Mesenchymal stem cell (in vitro differentiated cells and primary cell): ENCODE data around the gene UPK1A.

Source experiments
- DNase-seq: peaks from one replicate; pipeline ENCODE4 v3.0.0-alpha.2; 2013
- H2AFZ ChIP-seq: one replicate; pipeline ENCODE4 v1.6.1; 2013; ENCODE audit warnings: low read depth, mild to moderate bottlenecking, control low read depth, inconsistent platforms, low read length, moderate library complexity
- H2AK5ac ChIP-seq: 2 replicates; pipeline ENCODE4 v1.6.1; 2013; ENCODE audit warnings: low read length, moderate library complexity, mild to moderate bottlenecking, inconsistent platforms; ENCODE audit not compliant: severe bottlenecking
- H2BK120ac ChIP-seq: one replicate; pipeline ENCODE4 v1.6.1; 2013; ENCODE audit warnings: low read depth, mild to moderate bottlenecking, inconsistent platforms, low read length, moderate library complexity
- H2BK12ac ChIP-seq, 2 experiments: one replicate each; pipeline ENCODE4 v1.6.1; 2013; ENCODE audit warnings: inconsistent platforms in 2 of 2, low read length in 2 of 2, mild to moderate bottlenecking in 2 of 2, moderate library complexity in 2 of 2, control low read depth in 1 of 2
- H2BK15ac ChIP-seq: one replicate; pipeline ENCODE4 v1.6.1; 2013; ENCODE audit warnings: mild to moderate bottlenecking, low read depth, inconsistent platforms; ENCODE audit not compliant: poor library complexity, severe bottlenecking
- H2BK5ac ChIP-seq: 2 replicates; pipeline ENCODE4 v1.6.1; 2013; ENCODE audit warnings: low read depth, mild to moderate bottlenecking, low read length, control low read depth, inconsistent platforms; ENCODE audit not compliant: poor library complexity, severe bottlenecking
- H3K14ac ChIP-seq, 2 experiments: one replicate each; pipeline ENCODE4 v1.6.1; 2013; ENCODE audit warnings: inconsistent platforms in 2 of 2, low read length in 2 of 2, control low read depth in 1 of 2, mild to moderate bottlenecking in 1 of 2, moderate library complexity in 1 of 2
- H3K18ac ChIP-seq, 2 experiments: one replicate each; pipeline ENCODE4 v1.6.1; 2013; ENCODE audit warnings: inconsistent platforms in 2 of 2, low read length in 2 of 2, control low read depth in 1 of 2, low read depth in 1 of 2, mild to moderate bottlenecking in 1 of 2
- H3K23ac ChIP-seq, 2 experiments: one replicate each; pipeline ENCODE4 v1.6.1; 2013; ENCODE audit warnings: inconsistent platforms in 2 of 2, low read length in 2 of 2, mild to moderate bottlenecking in 2 of 2, moderate library complexity in 2 of 2, control low read depth in 1 of 2
- H3K27ac ChIP-seq: 2 replicates; pipeline ENCODE4 v1.5.1; 2013; ENCODE audit warnings: mild to moderate bottlenecking, moderate library complexity, low read length, control low read depth, inconsistent platforms; ENCODE audit not compliant: poor library complexity, severe bottlenecking
- H3K27me3 ChIP-seq, 2 experiments: 2 replicates each; pipeline versions ENCODE4 v1.6.1 to v1.7.0; 2013; ENCODE audit warnings: low read length in 2 of 2, mild to moderate bottlenecking in 2 of 2, moderate library complexity in 2 of 2, control low read depth in 1 of 2, inconsistent platforms in 1 of 2; ENCODE audit not compliant: control insufficient read depth in 1 of 2, insufficient read depth in 1 of 2
- H3K36me3 ChIP-seq, 2 experiments: 2 replicates each; pipeline versions ENCODE4 v1.6.1 to v1.7.0; 2013; ENCODE audit warnings: low read length in 2 of 2, control low read depth in 1 of 2, inconsistent platforms in 1 of 2, low read depth in 1 of 2, mild to moderate bottlenecking in 1 of 2; ENCODE audit not compliant: insufficient read depth in 2 of 2, control insufficient read depth in 1 of 2
- H3K4ac ChIP-seq, 2 experiments: one replicate each; pipeline ENCODE4 v1.6.1; 2013; ENCODE audit warnings: inconsistent platforms in 2 of 2, low read length in 2 of 2, mild to moderate bottlenecking in 2 of 2, moderate library complexity in 2 of 2, control low read depth in 1 of 2, low read depth in 1 of 2
- H3K4me1 ChIP-seq: 2 replicates; pipeline ENCODE4 v1.6.1; 2013; ENCODE audit warnings: low read depth, low read length, control low read depth; ENCODE audit not compliant: control insufficient read depth, insufficient read depth
- H3K4me2 ChIP-seq: 2 replicates; pipeline ENCODE4 v1.6.1; 2013; ENCODE audit warnings: low read length, mild to moderate bottlenecking, inconsistent platforms; ENCODE audit not compliant: poor library complexity, severe bottlenecking
- H3K4me3 ChIP-seq, 2 experiments: 2 replicates each; pipeline versions ENCODE4 v1.5.1 to v1.7.0; 2013; ENCODE audit warnings: low read length in 2 of 2, mild to moderate bottlenecking in 2 of 2, control low read depth in 1 of 2, low read depth in 1 of 2; ENCODE audit not compliant: insufficient read depth in 1 of 2
- H3K79me1 ChIP-seq: replicated peaks from 2 replicates; pipeline ENCODE4 v1.6.1; 2013; ENCODE audit warnings: mild to moderate bottlenecking, control low read depth, low read length, inconsistent platforms; ENCODE audit not compliant: poor library complexity, severe bottlenecking
- H3K9ac ChIP-seq: 2 replicates; pipeline ENCODE4 v1.7.0; 2013; ENCODE audit warnings: mild to moderate bottlenecking, low read length, moderate library complexity
- H3K9me3 ChIP-seq: 2 replicates; pipeline ENCODE4 v1.7.0; 2013; ENCODE audit warnings: mild to moderate bottlenecking, low read length; ENCODE audit not compliant: control insufficient read depth
- H4K8ac ChIP-seq: one replicate; pipeline ENCODE4 v1.6.1; 2013; ENCODE audit warnings: inconsistent platforms, mild to moderate bottlenecking, low read length, moderate library complexity
- H4K91ac ChIP-seq: one replicate; pipeline ENCODE4 v1.6.1; 2013; ENCODE audit warnings: mild to moderate bottlenecking, low read length, inconsistent platforms
- WGBS: methylation state at CpG from one replicate; pipeline ENCODE4 v1.1.7; 2013; ENCODE audit warnings: mixed read lengths; 5-methylcytosine and 5-hydroxymethylcytosine counted together

The UPK1A gene

DNA sequence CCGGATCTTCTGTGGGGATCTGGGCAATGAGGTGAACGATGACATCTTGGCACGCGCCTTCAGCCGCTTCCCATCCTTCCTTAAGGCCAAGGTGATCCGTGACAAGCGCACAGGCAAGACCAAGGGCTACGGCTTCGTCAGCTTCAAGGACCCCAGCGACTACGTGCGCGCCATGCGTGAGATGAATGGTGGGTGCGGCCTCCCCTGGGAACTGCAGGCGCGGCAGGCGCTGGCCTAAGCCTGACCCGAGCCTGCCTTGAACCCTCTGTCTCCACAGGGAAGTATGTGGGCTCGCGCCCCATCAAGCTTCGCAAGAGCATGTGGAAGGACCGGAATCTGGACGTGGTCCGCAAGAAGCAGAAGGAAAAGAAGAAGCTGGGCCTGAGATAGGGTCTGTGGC lies 29.2 kb upstream of the UPK1A start:
- 97% methylated on average over 22 of the region's 25 CpGs for WGBS
- Histone ChIP-seq H3K4me1 (peaks cover 10% of the 10 kb centered on the region), H4K91ac (no peak overlapping the region)

DNA sequence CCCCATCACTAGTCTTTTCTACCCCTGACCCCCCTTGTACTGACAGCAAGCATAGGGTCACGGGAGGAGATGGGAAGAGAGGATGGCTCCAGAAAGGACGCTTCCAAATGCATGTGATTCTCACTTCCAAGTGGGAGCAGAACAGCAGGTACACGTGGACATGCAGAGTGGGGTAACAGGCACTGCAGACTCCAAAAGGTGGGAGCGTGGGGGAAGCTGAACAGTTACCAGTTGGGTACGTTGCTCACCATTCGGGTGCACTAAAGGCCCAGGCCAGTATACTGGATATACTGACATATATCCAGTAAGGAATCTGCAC lies 27.0 kb upstream of the UPK1A start:
- H3K18ac ChIP-seq = no peak overlapping the region
- H3K27me3 ChIP-seq = no peaks in the 10 kb centered on the region
- H3K23ac ChIP-seq = no peak overlapping the region
- H2AFZ ChIP-seq = no peak overlapping the region
- peak overlapping the region in 1 of 2 experiments; percentile 7 for H2BK12ac ChIP-seq
- H2BK120ac ChIP-seq = no peak overlapping the region
- no peak overlapping the region for H3K9ac ChIP-seq
- H3K79me1 ChIP-seq = peaks cover 4% of the 10 kb centered on the region
- H3K4me3 ChIP-seq = no peak overlapping the region
- no peak for DNase-seq
- no peak overlapping the region for H3K4me2 ChIP-seq
- peak overlapping the region; percentile 43 for H4K8ac ChIP-seq
- no peaks in the 10 kb centered on the region for H3K9me3 ChIP-seq
- H3K4me1 ChIP-seq = peaks cover 18% of the 10 kb centered on the region
- no peak overlapping the region for H2BK15ac ChIP-seq
- H4K91ac ChIP-seq = peak overlapping the region; percentile 43
- H3K4ac ChIP-seq = no peak overlapping the region
- no peak overlapping the region for H3K14ac ChIP-seq
- H2AK5ac ChIP-seq = no peak overlapping the region
- no peak overlapping the region for H2BK5ac ChIP-seq
- H3K27ac ChIP-seq = no peak overlapping the region
- H3K36me3 ChIP-seq = peaks cover 36 to 37% of the 10 kb centered on the region in 2 experiments
- WGBS = 79% methylated on average over 6 of the region's 6 CpGs

More for the DNA sequence above, 29.2 kb upstream of the UPK1A start:
- H2BK5ac ChIP-seq = no peak overlapping the region
- peaks cover 24% of the 10 kb centered on the region for H3K79me1 ChIP-seq
- H3K4ac ChIP-seq = no peak overlapping the region
- no peak overlapping the region for H3K4me3 ChIP-seq
- no peak overlapping the region for H3K4me2 ChIP-seq
- no peak overlapping the region for H3K23ac ChIP-seq
- H4K8ac ChIP-seq = no peak overlapping the region
- DNase-seq = no peak
- no peaks in the 10 kb centered on the region for H3K27me3 ChIP-seq
- no peak overlapping the region for H2AK5ac ChIP-seq
- no peak overlapping the region for H3K14ac ChIP-seq
- no peaks in the 10 kb centered on the region for H3K9me3 ChIP-seq
- no peak overlapping the region for H2BK120ac ChIP-seq
- H3K9ac ChIP-seq = no peak overlapping the region
- H3K27ac ChIP-seq = no peak overlapping the region
- H3K36me3 ChIP-seq = peaks cover 56 to 57% of the 10 kb centered on the region in 2 experiments
- no peak overlapping the region for H3K18ac ChIP-seq
- no peak overlapping the region for H2BK15ac ChIP-seq
- H2BK12ac ChIP-seq = no peak overlapping the region
- no peak overlapping the region for H2AFZ ChIP-seq

GRCh38 chr19:35639863-35640262 lies 26.5 kb upstream of the UPK1A start:
- no peak overlapping the region for H4K91ac ChIP-seq
- no peak overlapping the region for H2BK15ac ChIP-seq
- no peak overlapping the region for H3K23ac ChIP-seq
- H2AFZ ChIP-seq = no peak overlapping the region
- no peak overlapping the region for H3K4ac ChIP-seq
- H3K36me3 ChIP-seq = peaks cover 32% of the 10 kb centered on the region in 2 experiments
- H3K9ac ChIP-seq = no peak overlapping the region
- no peak overlapping the region for H3K27ac ChIP-seq
- no peaks in the 10 kb centered on the region for H3K9me3 ChIP-seq
- DNase-seq = no peak
- H3K18ac ChIP-seq = no peak overlapping the region
- no peak overlapping the region for H2BK5ac ChIP-seq
- no peak overlapping the region for H3K14ac ChIP-seq
- H3K4me2 ChIP-seq = no peak overlapping the region
- H3K27me3 ChIP-seq = no peaks in the 10 kb centered on the region
- 86% methylated on average over 4 of the region's 8 CpGs for WGBS
- no peak overlapping the region for H3K4me3 ChIP-seq
- H3K4me1 ChIP-seq = peaks cover 21% of the 10 kb centered on the region
- no peak overlapping the region for H2BK120ac ChIP-seq
- H3K79me1 ChIP-seq = peaks cover 2% of the 10 kb centered on the region
- no peak overlapping the region for H4K8ac ChIP-seq
- H2BK12ac ChIP-seq = no peak overlapping the region
- no peak overlapping the region for H2AK5ac ChIP-seq

DNA sequence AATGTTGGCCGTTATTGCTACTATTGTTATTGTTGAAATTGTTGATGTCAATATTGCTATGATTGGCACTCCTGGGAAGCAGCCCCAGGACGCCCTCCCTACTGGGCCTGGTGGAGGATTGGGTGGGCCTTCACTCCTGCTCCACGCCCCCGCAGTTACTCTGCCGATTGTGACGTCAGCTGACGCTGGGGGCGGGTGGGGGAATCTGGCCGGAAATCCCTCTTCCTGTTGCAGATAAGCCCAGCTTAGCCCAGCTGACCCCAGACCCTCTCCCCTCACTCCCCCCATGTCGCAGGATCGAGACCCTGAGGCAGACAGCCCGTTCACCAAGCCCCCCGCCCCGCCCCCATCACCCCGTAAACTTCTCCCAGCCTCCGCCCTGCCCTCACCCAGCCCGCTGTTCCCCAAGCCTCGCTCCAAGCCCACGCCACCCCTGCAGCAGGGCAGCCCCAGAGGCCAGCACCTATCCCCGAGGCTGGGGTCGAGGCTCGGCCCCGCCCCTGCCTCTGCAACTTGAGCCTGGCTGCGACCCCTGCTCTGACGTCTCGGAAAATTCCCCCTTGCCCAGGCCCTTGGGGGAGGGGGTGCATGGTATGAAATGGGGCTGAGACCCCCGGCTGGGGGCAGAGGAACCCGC lies 24.7 kb upstream of the UPK1A start, which contains the start of gene ETV2:
Gene ETV2 (plus strand): TSS at position 231 of the 637 bp plus-strand sequence. CDS start 716 bp downstream, outside the sequence.
- Histone ChIP-seq H3K9me3 (no peaks in the 10 kb centered on the region), H3K4me2 (no peak within 1 kb of the TSS), H2AFZ (peak within 1 kb of the TSS; percentile 79), H3K36me3 (peaks cover 17 to 19% of the 10 kb centered on the region in 2 experiments), H3K4me1 (peaks cover 22% of the 10 kb centered on the region), H2BK12ac (peak within 1 kb of the TSS in 1 of 2 experiments; percentile 67), H4K91ac (peak within 1 kb of the TSS; percentile 65), H2BK15ac (peak within 1 kb of the TSS; percentile 77), H2AK5ac (no peak within 1 kb of the TSS), H3K27ac (no peak within 1 kb of the TSS), H3K4ac (peak within 1 kb of the TSS; percentile 35 to 65), H3K9ac (no peak within 1 kb of the TSS), H3K23ac (no peak within 1 kb of the TSS), H3K27me3 (no peaks in the 10 kb centered on the region), H3K79me1 (no peaks in the 10 kb centered on the region), H3K14ac (no peak within 1 kb of the TSS), H4K8ac (peak within 1 kb of the TSS; percentile 88), H3K18ac (peak within 1 kb of the TSS; percentile 33 to 67), H2BK120ac (peak within 1 kb of the TSS; percentile 86), H3K4me3 (no peak within 1 kb of the TSS), H2BK5ac (no peak within 1 kb of the TSS)
- peak; percentile 35 for DNase-seq
- 22% methylated on average over 28 of the region's 28 CpGs for WGBS
